ENCODE results near the gene MFRP. TPM values are rescaled to one million over a fixed set of nuclear protein-coding genes. Genes with fewer than 3 reads are reported as not detected.

MFRP gene
- total and polyA plus RNA-seq, 2 donors (not counting 1 experiment from before 2014, with no cell fraction given) = not detected

DNA sequence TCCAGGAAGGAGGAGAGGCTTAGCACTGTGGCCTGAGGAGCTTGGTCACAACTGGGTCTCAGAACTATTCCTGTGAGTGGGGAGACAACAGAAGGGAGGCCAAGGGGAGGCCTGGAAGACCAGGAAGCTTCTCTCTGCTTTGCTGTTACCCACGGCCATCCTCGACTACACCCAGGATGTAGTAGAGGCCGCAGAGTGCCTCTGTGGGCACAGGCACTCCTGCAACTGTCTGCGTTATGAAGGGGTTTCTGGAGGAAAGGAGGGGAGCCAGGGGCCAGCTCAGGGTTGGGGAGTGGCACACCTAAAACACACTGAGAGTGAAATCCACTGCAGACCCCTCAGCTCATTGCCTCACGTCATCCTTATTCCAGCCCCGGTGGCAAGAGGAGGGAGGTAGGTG lies 3.8 kb upstream of the MFRP start:
- Histone ChIP-seq H3K27ac (ENCODE audit: insufficient read depth, low read length) (no peak overlapping the region), H3K9ac (ENCODE audit: insufficient read depth, low read length) (no peak overlapping the region), H3K79me2 (ENCODE audit: control insufficient read depth, insufficient read depth, low read length) (no peaks in the 10 kb centered on the region), H3K36me3 (ENCODE audit: control insufficient read depth, insufficient read depth, low read length) (no peaks in the 10 kb centered on the region), H2AFZ (ENCODE audit: low read length) (no peak overlapping the region), H3K4me2 (ENCODE audit: extremely low read depth, insufficient read depth, low read length) (no peak overlapping the region), H3K9me3 (ENCODE audit: control insufficient read depth, insufficient read depth, low read depth, low read length) (no peaks in the 10 kb centered on the region), H3K27me3 (ENCODE audit: control insufficient read depth, insufficient read depth, low read length) (peaks cover 20% of the 10 kb centered on the region), H4K20me1 (ENCODE audit: control insufficient read depth, extremely low read depth, insufficient read depth, low read length) (no peaks in the 10 kb centered on the region), H3K4me1 (ENCODE audit: control insufficient read depth, extremely low read depth, insufficient read depth, low read length) (no peaks in the 10 kb centered on the region), H3K4me3 (replicated peaks in 1 of 4; ENCODE audit: control extremely low read depth in 1 of 4, insufficient read depth in 1 of 4, low read depth in 3 of 4, low read length in 4 of 4) (no peak overlapping the region)
- no peak for DNase-seq (ENCODE audit: low read depth in 2 of 2)
- TF ChIP-seq CTCF (conservative IDR thresholded peaks at IDR 0.05 in 1 of 2, IDR thresholded peaks at IDR 0.05 in 1 of 2; ENCODE audit: low read depth in 1 of 2, low read length in 2 of 2) (no peak), EZH2 (IDR thresholded peaks at IDR 0.05; ENCODE audit: low read length, missing control alignments) (no peak)

- H3K27me3 ChIP-seq (ENCODE audit: control insufficient read depth, insufficient read depth, low read length) = peaks cover 25% of the 10 kb centered on the region
- no peak overlapping the region for H3K4me2 ChIP-seq (ENCODE audit: extremely low read depth, insufficient read depth, low read length)
- no peak overlapping the region for H3K9ac ChIP-seq (ENCODE audit: insufficient read depth, low read length)
- no peaks in the 10 kb centered on the region for H3K79me2 ChIP-seq (ENCODE audit: control insufficient read depth, insufficient read depth, low read length)
- H3K4me1 ChIP-seq (ENCODE audit: control insufficient read depth, extremely low read depth, insufficient read depth, low read length) = no peaks in the 10 kb centered on the region
- H3K4me3 ChIP-seq (replicated peaks in 1 of 4; ENCODE audit: control extremely low read depth in 1 of 4, insufficient read depth in 1 of 4, low read depth in 3 of 4, low read length in 4 of 4) = no peak overlapping the region
- no peaks in the 10 kb centered on the region for H3K36me3 ChIP-seq (ENCODE audit: control insufficient read depth, insufficient read depth, low read length)
- TF ChIP-seq EZH2 (IDR thresholded peaks at IDR 0.05; ENCODE audit: low read length, missing control alignments) = no peak
- no peak for TF ChIP-seq CTCF (conservative IDR thresholded peaks at IDR 0.05 in 1 of 2, IDR thresholded peaks at IDR 0.05 in 1 of 2; ENCODE audit: low read depth in 1 of 2, low read length in 2 of 2)
- no peak overlapping the region for H2AFZ ChIP-seq (ENCODE audit: low read length)
- H3K27ac ChIP-seq (ENCODE audit: insufficient read depth, low read length) = no peak overlapping the region
- no peak for DNase-seq (ENCODE audit: low read depth in 2 of 2)
- no peaks in the 10 kb centered on the region for H4K20me1 ChIP-seq (ENCODE audit: control insufficient read depth, extremely low read depth, insufficient read depth, low read length)
- no peaks in the 10 kb centered on the region for H3K9me3 ChIP-seq (ENCODE audit: control insufficient read depth, insufficient read depth, low read depth, low read length)
Measured at GRCh38 chr11:119347940-119348605, 1.6 kb upstream of the MFRP start.

- no peak overlapping the region for H3K4me3 ChIP-seq (replicated peaks in 1 of 4; ENCODE audit: control extremely low read depth in 1 of 4, insufficient read depth in 1 of 4, low read depth in 3 of 4, low read length in 4 of 4)
- H3K4me2 ChIP-seq (ENCODE audit: extremely low read depth, insufficient read depth, low read length) = no peak overlapping the region
- no peak overlapping the region for H2AFZ ChIP-seq (ENCODE audit: low read length)
- no peaks in the 10 kb centered on the region for H3K36me3 ChIP-seq (ENCODE audit: control insufficient read depth, insufficient read depth, low read length)
- no peaks in the 10 kb centered on the region for H4K20me1 ChIP-seq (ENCODE audit: control insufficient read depth, extremely low read depth, insufficient read depth, low read length)
- no peak for DNase-seq (ENCODE audit: low read depth in 2 of 2)
- H3K9ac ChIP-seq (ENCODE audit: insufficient read depth, low read length) = no peak overlapping the region
- no peak for TF ChIP-seq CTCF (conservative IDR thresholded peaks at IDR 0.05 in 1 of 2, IDR thresholded peaks at IDR 0.05 in 1 of 2; ENCODE audit: low read depth in 1 of 2, low read length in 2 of 2)
- TF ChIP-seq EZH2 (IDR thresholded peaks at IDR 0.05; ENCODE audit: low read length, missing control alignments) = no peak
- H3K79me2 ChIP-seq (ENCODE audit: control insufficient read depth, insufficient read depth, low read length) = no peaks in the 10 kb centered on the region
- no peaks in the 10 kb centered on the region for H3K4me1 ChIP-seq (ENCODE audit: control insufficient read depth, extremely low read depth, insufficient read depth, low read length)
- no peak overlapping the region for H3K27ac ChIP-seq (ENCODE audit: insufficient read depth, low read length)
- peaks cover 25% of the 10 kb centered on the region for H3K27me3 ChIP-seq (ENCODE audit: control insufficient read depth, insufficient read depth, low read length)
- H3K9me3 ChIP-seq (ENCODE audit: control insufficient read depth, insufficient read depth, low read depth, low read length) = no peaks in the 10 kb centered on the region
Measured at GRCh38 chr11:119347242-119347641, 737 bp upstream of the MFRP start.
